Measurements from ENCODE around the gene IFNGR1. TPM values are rescaled to one million over a fixed set of nuclear protein-coding genes. Genes with fewer than 3 reads are reported as not detected.

The IFNGR1 gene
- total RNA-seq, 1 donor from 2014 or later: 103 TPM

Other genes with a start within 250 kb of the IFNGR1 start
- gene IL20RA, start 174.4 kb downstream of the IFNGR1 start, total RNA-seq: 6.7 TPM
- not detected for gene IL22RA2, start 45.7 kb downstream of the IFNGR1 start, total RNA-seq